HK-2 (cell line): Measurements from ENCODE around the gene AGAP5.

ENCODE experiments used
- DNase-seq: peaks from one replicate; pipeline ENCODE4 v3.0.0-alpha.2; 2018; ENCODE audit not compliant: unreplicated experiment

Gene AGAP5

DNA sequence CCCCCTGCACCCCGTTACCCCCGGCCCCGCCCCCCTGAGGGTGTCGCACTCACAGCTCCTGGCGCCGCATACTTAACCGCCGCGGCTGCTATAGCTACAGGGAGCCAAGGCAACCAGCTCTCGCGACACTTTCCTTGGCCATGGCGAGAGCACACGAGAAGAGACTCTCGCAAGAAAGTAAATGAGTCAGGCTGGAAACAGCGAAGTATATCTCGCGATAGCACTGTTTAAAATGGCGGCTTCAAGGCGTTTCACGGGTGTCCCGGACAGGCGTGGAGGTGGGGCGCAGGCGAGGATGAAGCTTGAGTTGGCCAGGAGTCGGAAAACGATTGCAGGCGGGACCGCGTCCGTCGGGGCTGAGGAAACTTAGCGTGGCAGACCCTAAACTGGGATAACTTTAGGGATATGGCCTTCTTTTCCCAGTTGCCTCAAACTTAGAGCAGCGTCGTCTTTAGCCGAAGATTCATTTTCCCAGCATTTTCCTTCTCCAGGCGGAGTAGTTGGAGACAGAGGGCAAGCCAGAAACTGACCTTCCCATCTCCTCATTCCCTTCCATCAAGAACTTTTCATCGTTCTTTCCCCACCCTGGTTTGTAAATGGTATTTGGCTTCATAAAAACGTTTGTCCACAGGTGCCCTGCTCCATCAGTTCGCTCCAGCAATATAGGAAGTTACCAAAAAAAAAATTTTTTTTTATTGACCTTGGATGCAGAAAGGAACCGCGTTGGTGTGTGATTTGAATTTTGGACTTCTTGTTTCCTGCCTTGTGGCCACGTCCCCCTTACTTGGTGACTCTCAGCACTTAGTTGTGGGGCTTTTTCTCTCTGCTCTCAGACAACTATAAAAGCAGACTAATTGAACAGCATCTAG, 71.8 kb downstream of the AGAP5 start:
- DNase-seq: peak; percentile 93

GRCh38 chr10:73625004-73625883, 72.7 kb downstream of the AGAP5 start:
- DNase-seq: peak; percentile 49
